ENCODE measurements around the gene KLK15.
A peak's percentile ranks its signal among the peaks of the same experiment; 100 is the strongest.
"Not testable (repeated sequence)": the region's sequence is repeated elsewhere in the genome, so short reads cannot be mapped to it uniquely, and the experiment has no call there.

The KLK15 gene

GRCh38 chr19:50821248-50821612 lies 12.1 kb downstream of the KLK15 start:
- no peak for DNase-seq (ENCODE audit: low read depth in 2 of 2)

- DNase-seq (ENCODE audit: low read depth in 2 of 2): no peak
Measured at GRCh38 chr19:50820549-50821247, 12.7 kb downstream of the KLK15 start.

- no peak for DNase-seq (ENCODE audit: low read depth in 2 of 2)
Measured at GRCh38 chr19:50820086-50820485, 13.3 kb downstream of the KLK15 start.

- no peak for DNase-seq (ENCODE audit: low read depth in 2 of 2)
Measured at GRCh38 chr19:50819636-50820035, 13.7 kb downstream of the KLK15 start.

GRCh38 chr19:50818859-50819472 lies 14.4 kb downstream of the KLK15 start:
- no peak for DNase-seq (ENCODE audit: low read depth in 2 of 2)

GRCh38 chr19:50817941-50818858 lies 15.2 kb downstream of the KLK15 start:
- no peak for DNase-seq (ENCODE audit: low read depth in 2 of 2)

GRCh38 chr19:50815439-50815838 lies 17.9 kb downstream of the KLK15 start:
- DNase-seq (ENCODE audit: low read depth in 2 of 2): no peak

GRCh38 chr19:50814883-50815282 lies 18.5 kb downstream of the KLK15 start:
- no peak for DNase-seq (ENCODE audit: low read depth in 2 of 2)

GRCh38 chr19:50812474-50812873 lies 20.9 kb downstream of the KLK15 start:
- DNase-seq (ENCODE audit: low read depth in 2 of 2): no peak

- not testable (repeated sequence) for DNase-seq (ENCODE audit: low read depth in 2 of 2)
Measured at GRCh38 chr19:50811622-50812238, 21.6 kb downstream of the KLK15 start.

- DNase-seq (ENCODE audit: low read depth in 2 of 2): no peak
Measured at GRCh38 chr19:50808856-50809255, 24.5 kb downstream of the KLK15 start.

- DNase-seq (ENCODE audit: low read depth in 2 of 2): peak; percentile 96 to 98
Measured at GRCh38 chr19:50804420-50805272, 28.7 kb downstream of the KLK15 start.

- DNase-seq (ENCODE audit: low read depth in 2 of 2): no peak
Measured at GRCh38 chr19:50803633-50804419, 29.5 kb downstream of the KLK15 start.

- no peak for DNase-seq (ENCODE audit: low read depth in 2 of 2)
Measured at GRCh38 chr19:50801107-50801506, 32.3 kb downstream of the KLK15 start.

- no peak for DNase-seq (ENCODE audit: low read depth in 2 of 2)
Measured at GRCh38 chr19:50799547-50799851, 33.9 kb downstream of the KLK15 start.

- no peak for DNase-seq (ENCODE audit: low read depth in 2 of 2)
Measured at GRCh38 chr19:50798659-50799546, 34.5 kb downstream of the KLK15 start.

GRCh38 chr19:50797781-50798658 lies 35.4 kb downstream of the KLK15 start:
- DNase-seq (ENCODE audit: low read depth in 2 of 2): no peak

GRCh38 chr19:50797429-50797780 lies 36.0 kb downstream of the KLK15 start:
- DNase-seq (ENCODE audit: low read depth in 2 of 2): no peak

All from activated CD8-positive, alpha-beta memory T cell treated with anti-CD3 and anti-CD28 coated beads for 4 hours (primary cell).